Inflammatory macrophage treated with lipopolysaccharide for 4 hours (primary cell): ENCODE data around the gene PRR23A.
"Not testable (repeated sequence)": the region's sequence is repeated elsewhere in the genome, so short reads cannot be mapped to it uniquely, and the experiment has no call there.

Experiments
- DNase-seq: peaks from one replicate; pipeline ENCODE4 v3.0.0-alpha.2; 2020

Gene PRR23A

DNA sequence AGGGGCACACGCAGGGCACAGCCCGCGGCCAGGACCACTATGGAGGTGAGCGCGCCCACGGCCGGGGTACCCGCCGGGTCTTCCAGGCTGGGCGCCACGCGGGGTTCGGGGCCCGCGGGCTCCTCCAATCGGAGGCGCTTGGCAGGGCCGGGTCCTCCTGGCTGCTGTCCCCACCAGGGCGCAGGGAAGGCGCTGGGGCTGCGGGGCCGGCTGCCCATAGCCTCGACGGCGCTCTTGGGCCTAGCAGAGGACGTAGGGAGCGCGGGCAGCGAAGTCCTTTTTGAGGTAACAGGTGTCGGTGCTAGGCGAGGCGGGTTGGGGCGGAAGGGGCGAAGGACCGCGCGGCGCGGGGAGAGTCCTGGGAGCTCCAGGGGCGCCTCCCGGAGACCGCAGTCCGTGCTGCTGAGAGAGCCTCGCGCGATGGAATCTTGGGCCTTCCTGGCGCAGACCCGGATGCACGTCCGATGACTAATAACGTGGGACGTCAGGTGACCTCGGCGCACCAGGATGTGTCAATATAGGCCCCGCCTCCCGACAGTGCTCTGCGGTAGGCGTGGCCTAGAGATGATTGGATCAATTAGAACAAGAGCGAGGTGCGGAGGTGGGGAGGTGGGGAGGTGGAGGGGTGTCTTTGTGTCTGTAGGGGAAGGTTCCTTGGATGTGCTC, at the start of gene PRR23A:
Gene PRR23A, minus strand, starts transcription at position 218 of the 666 bp plus-strand sequence. Its CDS starts 0 bp downstream, at position 218.
- DNase-seq, result no peak

GRCh38 chr3:139052802-139053600, 46.9 kb upstream of the PRR23A start:
- DNase-seq, result no peak

DNA sequence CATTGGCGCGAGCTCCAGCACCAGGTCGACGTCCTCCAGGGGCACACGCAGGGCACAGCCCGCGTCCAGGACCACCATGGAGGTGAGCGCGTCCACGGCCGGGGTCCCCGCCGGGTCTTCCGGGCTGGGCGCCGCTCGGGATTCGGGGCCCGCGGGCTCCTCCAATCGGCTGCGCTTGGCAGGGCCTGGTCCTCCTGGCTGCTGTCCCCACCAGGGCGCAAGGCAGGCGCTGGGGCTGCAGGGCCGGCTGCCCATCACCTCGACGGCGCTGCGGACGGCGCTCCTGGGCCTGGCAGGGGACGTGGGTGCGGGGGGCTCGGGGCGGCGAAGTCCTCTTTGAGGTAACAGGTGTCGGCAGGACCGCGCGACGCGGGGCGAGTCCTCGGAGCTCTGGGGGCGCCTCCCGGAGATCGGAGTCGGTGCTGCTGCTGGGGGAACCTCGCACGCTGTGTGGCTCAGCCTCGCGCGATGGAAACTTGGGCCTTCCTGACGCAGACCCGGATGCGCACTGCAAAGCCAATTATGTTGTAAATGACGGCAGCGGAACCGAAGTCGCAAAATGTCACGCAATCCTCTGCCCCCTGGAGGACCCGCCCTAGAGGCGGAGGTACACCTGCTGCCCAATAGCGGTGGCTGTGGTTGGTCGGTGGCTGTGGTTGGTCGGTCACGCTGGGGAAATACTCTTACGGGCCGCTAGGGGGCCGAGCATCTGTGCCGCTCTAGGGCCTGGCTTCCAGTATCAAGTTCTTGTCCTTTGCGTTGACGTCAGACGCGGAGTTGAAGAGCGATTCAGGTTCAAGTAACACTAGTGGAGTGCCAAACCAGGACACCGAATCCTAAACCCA, 38.5 kb upstream of the PRR23A start, which contains the start of gene PRR23C:
Gene PRR23C, minus strand, starts transcription at position 527 of the 845 bp plus-strand sequence. Its CDS starts 272 bp downstream, at position 255.
- DNase-seq, result no peak

DNA sequence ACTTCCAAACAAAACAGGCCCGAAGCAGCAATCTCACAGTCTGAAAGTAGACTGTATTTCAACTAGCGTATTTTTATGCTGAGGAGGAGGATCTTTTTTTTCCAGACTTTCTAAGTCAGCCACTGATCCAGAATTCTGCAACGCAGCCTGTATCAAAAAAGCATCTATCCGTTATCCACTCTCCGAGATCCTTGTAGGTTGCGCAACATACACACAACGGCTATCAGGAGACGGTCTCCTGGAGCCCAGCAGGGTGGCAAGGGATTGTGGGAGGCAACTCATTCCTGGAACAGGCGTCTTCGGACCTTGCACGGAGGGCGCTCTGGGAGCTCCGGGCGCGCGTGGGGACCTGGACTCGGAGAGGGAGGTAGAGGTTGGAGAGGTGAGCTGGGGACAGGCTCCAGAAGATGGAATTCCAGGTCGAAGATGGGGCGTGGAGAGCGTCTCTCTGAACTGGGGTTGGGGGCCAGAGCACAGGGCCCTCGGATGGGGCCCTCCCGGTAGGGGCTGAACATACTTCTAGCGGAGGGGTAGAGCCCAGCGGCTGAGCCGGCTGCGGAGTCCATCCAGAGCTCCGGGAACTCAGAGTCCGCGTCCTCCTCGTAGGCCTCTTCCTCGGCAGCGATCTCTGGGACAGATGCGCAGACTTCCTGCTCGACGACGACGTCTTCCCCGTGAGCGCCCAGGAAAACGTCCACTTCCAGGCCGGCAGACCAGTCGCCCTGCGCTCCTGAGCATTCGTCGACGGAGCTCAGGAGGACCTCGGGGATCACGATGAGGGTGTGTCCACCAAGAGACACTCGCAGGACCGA, 37.7 kb upstream of the PRR23A start:
- DNase-seq, result no peak

GRCh38 chr3:139037478-139037877, 31.4 kb upstream of the PRR23A start:
- DNase-seq, result no peak

DNA sequence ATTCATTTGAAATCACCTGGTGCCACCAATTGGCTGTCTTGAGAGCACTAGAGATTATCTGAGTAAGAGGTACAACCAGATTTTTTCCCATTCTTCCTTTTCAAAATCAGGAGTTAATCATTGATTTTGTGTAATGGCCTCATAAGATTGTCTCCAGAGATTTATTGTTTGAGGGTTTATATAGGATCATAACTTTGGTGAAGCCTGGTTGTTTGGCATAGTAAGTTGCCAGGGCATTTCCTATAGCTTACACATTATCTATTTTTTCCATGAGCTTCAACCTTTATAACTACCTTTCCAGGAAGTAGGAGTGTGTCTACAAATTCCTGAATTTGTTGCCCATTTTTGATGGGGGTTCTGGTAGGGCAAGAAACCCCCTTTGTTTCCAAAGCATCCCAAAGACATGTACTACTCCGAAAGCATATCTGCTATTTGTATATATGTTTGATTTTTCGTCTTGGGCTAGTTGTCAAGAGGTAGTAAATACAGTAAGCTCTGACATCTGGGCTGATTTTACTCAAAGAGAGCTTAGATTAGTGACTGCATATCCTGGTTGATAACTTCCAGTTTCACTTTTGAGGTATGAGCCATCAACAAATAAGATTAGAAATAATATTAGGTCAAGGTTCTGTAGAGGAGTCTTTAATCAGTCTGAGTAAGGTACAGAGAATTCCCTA, 26.4 kb upstream of the PRR23A start:
- no peak for DNase-seq

GRCh38 chr3:139030576-139030975, 24.5 kb upstream of the PRR23A start:
- DNase-seq, result not testable (repeated sequence)

GRCh38 chr3:139024968-139025367, 18.9 kb upstream of the PRR23A start:
- DNase-seq, result no peak

DNA sequence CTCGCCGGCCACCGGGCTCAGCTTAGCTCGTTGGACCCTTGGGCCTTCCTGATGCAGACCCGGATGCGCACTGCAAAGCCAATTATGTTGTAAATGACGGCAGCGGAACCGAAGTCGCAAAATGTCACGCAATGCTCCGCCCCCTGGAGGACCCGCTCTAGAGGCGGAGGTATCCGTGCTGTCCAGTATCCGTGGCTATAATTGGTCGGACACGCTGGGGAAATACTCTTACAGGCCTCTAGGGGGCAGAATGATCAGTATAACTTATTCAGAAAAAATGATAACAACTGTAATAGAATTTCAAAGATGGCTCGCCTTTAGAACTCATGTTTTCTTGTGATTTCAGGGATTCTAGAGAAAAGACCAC, 14.8 kb upstream of the PRR23A start, which contains the start of gene PRR23B:
Gene PRR23B, minus strand, starts transcription at position 59 of the 367 bp plus-strand sequence. CDS start 265 bp downstream, outside the sequence.
- DNase-seq, result no peak

- no peak for DNase-seq
These were observed 14.2 kb upstream of the PRR23A start for GRCh38 chr3:139020036-139020867.

DNA sequence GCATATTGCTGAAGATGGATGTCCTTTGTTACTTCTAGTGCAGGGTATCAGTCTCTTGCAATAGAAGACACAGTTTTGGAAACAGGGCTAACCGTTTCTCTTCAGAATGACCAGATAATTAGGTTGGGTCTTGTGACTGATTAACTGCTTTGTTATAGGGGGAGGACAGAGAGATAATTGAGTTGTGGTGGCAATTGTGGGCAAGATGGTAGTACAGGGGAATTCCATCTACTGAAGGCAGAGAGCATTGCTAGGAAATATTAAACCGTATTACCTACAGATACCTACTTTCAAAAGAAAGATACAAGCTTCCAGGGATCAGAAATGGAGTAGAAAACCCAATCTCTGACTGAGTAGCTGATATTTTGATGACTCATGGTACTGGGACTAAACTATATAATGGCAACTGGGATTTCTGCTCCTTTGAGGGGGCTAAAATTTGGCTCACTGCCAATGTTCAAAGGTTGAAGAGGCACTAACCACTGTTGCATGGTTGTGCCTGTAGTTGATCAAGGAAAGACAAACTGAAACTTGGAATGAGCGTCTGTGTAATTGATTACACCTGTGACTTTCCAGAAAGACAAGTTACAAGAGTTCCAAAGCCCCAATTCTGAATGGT, 10.5 kb upstream of the PRR23A start:
- no peak for DNase-seq

- DNase-seq, result no peak
These were observed 593 bp downstream of the PRR23A start for GRCh38 chr3:139005356-139005993.

- no peak for DNase-seq
These were observed 10.4 kb downstream of the PRR23A start for GRCh38 chr3:138995706-138996105.

DNA sequence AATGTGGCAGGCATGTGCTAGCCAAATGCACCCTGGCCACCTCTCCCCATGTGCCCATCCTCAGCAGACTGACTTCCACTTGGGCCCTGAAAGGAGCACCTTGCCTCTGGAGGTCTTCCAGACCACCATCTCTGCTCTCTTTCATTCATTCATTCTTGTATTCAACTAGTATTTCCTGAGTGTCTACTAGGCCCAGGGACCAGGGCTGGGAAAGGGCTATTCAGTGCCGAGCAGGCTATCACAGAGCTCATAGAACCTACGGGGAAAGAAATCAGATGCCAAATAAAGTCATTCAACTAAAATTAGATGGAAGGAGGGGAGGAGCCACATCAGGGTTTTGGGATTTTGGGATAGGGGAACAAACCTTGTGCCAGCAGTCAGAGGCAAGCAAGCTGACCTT, 18.9 kb downstream of the PRR23A start:
- DNase-seq, result no peak

DNA sequence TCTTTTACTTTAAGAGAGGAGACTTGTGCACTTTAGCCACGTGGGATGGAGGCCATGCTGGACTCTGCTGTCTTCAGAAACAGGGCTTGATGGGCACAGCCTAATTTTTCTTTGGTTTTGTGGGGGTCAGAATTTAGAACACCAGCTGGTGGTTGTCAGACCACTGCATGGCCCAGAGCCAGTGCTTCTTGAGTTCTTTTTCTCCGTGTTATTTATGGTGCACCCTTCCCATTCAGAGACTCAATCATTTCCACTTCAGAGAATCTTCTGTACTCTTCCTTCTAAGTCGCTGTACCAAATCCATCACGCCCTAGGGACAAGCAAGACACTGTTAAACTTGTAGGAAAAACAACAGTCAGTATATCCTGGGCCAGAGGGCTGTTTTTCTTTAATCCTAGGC, 20.1 kb downstream of the PRR23A start:
- DNase-seq, result no peak

DNA sequence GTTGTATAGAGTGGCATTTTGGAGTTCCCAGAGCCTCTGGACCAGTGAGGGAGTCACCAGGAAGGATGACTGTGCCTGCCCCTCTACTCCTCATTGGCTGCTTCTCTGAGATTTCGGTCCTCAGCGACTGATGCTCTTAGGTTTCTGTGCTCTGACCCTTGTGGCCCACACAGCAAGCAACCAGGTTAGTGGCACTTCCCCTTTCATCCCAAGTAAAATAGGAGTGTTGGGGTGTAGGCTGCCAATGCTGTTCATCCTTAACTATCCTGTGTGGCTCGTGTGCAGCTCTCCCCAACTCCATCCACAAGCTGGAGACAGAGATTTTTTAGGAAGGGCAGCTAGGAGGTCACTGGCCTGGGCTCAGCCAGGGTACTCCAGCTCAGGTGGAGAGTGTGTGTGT, 21.3 kb downstream of the PRR23A start:
- no peak for DNase-seq

DNA sequence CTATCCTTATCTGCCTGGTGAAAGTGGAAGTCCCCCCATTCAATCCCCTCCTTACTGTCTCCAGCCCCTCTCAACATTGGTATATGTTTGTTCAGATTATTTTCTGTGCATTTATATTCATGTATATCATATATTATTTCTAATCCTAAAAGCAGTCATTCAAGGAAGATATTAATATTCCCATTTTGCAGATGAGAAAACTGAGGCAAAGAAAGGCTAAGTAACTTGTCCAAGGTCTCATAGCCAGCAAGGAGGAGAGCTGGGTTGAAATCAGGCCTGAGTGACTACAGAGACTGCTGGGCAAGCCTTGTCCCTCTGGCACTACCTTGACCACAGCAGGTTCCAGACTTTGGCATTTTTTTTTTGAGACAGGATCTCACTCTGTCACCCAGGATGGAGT, 30.0 kb downstream of the PRR23A start:
- no peak for DNase-seq

DNA sequence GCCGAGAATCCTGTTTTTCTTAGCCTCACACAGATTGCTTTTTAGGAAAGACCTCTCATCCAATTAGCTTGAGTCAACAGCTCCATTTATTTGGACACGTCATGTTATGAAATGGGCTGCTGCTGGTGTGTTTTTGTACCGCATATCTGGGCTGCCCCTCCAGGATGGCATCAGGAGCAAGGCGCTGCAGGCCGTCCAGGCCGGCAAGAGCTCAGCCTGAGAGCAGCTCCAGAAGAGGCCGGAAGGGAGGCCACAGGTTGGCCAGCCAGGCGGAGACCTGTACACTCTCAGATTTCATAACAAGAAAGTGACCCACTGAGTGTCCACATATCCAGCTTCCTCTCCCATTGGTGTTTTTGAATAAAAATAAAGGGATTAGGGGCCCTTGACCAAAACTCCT, 30.7 kb downstream of the PRR23A start:
- DNase-seq, result no peak

GRCh38 chr3:138974462-138974861, 31.6 kb downstream of the PRR23A start:
- no peak for DNase-seq

DNA sequence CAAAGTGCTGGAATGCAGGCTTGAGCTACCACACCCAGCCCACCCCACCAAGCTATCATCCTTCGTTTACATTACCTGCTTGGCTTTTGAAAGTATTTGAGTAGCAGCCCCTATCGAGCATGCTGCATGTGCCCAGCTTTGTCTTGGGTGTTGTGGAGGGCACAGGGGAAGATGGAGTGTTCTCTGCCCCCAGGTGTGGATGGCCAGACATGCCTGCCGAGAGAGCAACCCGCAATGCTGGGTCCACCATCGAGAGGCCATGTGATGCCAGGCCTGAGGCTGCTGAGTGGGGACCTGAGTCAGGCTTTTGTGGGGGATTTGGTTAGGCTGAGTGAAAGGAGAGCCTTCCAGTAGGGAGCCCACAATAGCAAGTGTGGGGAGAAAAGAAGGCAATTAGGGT, 33.1 kb downstream of the PRR23A start:
- no peak for DNase-seq
